ENCODE results near the gene BBLN.
A peak's percentile ranks its signal among the peaks of the same experiment; 100 is the strongest.

BBLN gene

DNA sequence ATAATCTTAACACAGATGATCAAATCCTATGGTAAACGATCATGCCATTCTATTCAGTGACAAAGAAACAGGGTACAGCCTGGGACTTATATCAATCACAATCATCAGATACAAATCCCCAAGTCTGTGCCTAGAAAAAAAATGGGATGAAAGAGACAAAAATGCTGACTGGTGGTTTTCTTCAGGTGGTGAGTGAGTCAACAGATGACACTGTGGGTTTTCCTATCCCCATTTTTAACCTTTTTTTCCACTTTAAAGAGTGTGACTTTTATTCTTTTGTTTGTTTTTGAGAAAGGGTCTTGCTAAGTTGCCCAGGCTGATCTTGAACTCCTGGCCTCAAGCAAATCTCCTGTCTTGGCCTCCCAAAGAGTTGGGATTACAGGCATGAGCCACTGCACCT is 28.1 kb downstream of the BBLN start:
- no peak for DNase-seq

- DNase-seq: peak in 1 of 56 donors; percentile 8
These were observed 29.9 kb downstream of the BBLN start for GRCh38 chr9:128190013-128190412.

DNA sequence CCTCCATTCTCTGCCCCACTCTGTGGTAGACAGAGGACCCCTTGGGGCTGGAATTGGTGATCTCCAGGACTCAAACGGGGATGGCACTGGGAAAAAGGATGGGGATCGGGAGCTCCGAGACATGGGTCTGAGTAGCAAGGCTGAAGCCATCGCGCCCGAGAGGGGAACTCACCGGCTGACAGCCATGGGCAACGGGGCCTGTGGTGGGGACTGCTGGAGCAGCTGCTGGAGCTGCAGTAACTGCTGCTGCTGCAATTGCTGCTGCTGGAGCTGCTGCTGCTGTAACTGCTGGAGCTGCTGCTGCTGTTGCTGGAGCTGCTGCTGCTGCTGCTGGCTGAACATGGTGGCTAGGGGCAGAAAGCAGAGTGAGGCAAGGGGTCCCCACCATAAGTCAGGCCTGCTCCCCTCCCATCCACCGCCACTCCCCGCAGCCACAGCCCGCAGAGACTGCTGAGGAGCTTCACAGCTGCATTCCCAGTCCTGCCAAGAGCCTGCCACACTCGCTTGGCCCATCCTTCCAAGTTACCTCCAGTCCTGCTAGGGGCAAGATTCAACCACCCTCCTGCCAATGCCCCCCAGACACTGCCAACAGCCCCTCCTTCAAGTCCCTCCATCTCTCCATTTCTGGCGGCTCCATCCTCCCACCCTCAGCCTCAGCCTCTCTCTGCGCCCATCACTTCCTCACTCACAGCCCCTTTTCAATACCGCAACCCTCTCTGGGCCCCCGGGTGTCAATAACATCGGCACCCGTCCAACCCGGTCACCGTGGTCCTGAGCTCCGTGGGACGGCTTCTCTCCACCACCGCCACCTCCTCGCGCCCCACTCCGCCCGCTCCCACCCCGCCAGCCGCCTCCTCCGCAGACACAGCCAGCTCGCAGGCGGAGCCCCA is 30.7 kb downstream of the BBLN start:
- peak in 29 of 56 donors; percentile 28 to 82 (median 63) for DNase-seq

DNA sequence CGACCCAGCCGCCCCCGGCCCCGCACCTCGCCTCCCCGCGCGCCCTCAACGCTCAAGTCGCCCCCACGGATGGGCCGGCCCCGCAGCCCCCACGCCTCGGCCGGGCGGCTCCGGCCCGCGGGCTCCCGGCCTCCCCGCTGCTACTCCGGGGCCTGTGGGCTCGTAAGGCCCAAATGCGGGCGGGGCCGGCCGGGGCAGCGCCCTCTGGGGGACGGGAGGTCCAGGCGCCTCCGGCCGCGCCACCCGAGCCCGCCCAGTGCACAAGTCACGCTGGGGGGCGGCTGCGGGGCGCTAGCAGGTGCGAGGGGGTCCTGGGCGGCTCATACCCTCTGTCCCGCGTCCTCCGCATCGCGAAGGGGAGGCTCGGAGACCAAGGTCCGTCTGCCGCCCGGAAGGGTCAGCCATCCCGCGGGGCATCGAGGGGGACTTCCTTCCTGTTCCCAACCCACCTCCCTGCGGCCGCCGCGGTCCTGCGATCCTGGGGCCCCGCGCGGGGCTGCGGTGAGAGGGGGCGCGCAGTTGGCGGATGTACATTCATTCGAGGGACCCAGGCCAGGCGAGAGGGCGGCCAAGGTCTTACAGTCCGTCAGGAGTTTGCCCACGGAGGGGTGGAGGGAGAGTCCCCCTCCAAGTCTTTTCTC is 31.5 kb downstream of the BBLN start, which contains the start of gene CIZ1:
Gene CIZ1 (minus strand): TSS at position 167 of the 641 bp plus-strand sequence. CDS start 715 bp downstream, outside the sequence.
- peak in 46 of 56 donors; percentile 20 to 82 (median 65) for DNase-seq

DNA sequence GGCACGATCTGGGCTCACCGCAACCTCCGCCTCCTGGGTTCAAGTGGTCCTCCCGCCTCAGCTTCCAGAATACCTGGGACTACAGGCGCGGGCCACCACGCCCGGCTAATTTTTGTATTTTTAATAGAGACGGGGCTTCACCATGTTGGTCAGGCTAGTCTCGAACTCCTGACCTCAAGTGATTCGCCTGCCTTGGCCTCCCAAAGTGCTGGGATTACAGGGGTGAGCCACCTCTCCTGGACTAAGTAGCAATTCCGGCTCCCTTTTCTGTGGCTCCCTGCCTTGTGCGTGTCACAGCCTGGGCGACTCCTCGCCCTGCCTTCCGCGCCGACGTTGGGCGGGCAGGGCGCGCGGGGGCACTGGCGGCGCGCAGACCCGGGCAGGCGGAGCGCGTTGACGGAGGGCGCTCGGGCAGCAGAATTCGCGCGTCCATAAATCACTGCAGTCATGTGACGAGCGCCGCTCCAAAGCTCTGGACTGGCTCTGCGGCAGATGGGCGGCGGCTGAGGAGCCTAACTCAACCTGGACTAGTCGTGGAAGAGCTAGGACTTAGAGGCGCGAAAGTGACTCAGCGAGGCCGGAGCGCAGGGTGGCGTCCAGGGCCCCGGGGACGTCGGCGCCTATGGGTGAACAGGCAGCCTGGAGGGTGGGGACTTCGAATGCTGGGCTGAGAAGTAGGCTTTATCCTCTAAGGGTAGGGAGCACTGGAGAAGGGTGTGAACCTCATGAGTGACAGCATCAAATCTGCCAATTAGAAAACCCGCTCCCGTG is 32.7 kb downstream of the BBLN start:
- peak in 32 of 56 donors; percentile 12 to 83 (median 51) for DNase-seq

DNA sequence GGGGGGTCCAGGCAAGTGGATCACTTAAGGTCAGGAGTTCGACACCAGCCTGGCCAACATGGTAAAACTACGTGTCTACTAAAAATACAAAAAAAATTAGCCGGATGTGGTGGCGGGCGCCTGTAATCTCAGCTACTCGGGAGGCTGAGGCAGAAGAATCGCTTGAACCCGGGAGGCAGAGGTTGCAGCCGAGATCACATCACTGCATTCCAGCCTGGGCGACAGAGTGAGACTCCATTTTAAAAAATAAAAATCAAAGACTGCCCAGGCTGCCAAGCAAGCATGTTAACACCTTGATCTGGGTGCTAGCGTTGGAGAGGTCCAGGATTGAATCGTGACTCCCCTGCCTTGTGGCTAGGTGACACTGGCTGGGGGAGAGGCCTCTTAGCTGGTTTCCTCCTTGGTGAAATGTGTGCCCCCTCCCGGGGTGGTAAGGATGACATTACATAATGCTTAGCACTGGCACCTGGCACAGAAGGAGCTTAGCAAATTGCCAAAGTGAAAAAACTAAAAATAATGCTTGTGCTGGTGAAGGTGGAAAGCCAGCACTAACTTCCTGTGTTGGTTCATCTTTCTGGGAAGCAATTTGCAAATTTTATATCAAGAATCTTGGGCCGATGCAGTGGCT is 33.5 kb downstream of the BBLN start:
- DNase-seq: peak in 4 of 56 donors; percentile 13 to 23 (median 14)

GRCh38 chr9:128201441-128202369 is 41.6 kb downstream of the BBLN start:
- DNase-seq: peak in 14 of 56 donors; percentile 3 to 59 (median 33)

DNA sequence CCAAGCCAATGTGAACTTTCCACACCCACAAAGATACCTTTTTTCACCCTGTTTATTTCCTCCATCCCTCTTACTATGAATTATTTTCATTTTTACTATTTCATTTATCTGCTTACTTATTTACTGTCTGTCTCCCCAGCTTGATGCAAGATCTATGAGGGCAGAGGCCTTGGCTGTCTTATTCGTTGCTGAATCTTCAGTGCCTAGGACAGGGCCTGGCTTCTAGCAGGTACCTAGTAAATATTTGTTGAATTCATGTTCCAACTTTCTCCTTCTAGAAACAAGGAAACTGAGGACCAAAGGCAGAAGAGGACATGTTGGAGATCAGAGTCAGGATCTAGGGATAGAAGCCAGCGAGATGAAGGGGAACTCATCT is 42.6 kb downstream of the BBLN start:
- no peak for DNase-seq

GRCh38 chr9:128203024-128203706 is 43.1 kb downstream of the BBLN start, which contains the start of gene DNM1:
Gene DNM1 (plus strand): TSS chr9:128203379. CDS start chr9:128203471, 92 bp downstream.
- DNase-seq: peak in 42 of 56 donors; percentile 22 to 73 (median 49)

DNA sequence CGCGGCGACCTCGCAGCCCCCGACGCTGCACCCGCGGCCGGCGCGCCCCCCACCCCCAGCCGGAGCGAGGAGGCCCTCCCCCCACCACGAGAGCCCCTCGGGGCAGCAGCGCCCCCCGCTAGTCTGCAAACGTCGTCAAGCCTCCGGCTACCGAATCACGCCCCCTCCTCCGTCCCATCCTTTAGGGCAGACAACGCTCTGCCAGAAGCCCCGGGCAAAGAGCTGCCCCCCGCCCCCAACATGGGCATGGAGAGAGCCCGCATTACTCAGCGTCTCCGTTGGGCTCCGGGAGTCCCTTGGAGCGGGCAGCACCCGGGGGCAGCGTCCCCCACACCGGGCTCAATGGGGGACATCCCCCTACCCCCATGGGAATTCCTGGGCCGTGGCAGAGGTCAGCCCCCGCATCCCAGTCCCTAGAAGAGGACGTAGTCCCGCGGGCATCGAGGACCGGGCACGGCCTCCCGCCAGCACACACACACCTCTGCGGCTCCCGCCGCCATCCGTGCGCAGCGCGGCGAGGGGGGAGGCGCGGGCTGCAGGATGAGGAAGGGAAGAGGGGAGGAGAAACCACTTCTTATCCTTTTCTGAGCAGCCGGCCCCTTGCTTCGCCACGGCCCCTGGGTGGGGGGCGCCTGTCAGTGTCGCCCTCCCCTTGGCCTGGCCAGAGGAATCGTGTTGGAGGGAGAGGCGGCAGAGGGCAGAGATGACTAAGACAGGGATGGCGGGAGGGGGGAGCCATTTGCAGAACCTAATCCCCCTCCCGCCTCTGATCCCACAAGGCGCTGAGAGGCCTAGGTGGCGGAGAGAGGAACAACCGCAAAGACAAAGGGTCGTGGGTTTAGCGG is 43.9 kb downstream of the BBLN start:
- peak in 18 of 56 donors; percentile 8 to 65 (median 35) for DNase-seq

- no peak for DNase-seq
These were observed 44.8 kb downstream of the BBLN start for GRCh38 chr9:128204858-128205257.

- DNase-seq: no peak
These were observed 45.4 kb downstream of the BBLN start for GRCh38 chr9:128205296-128205944.

DNA sequence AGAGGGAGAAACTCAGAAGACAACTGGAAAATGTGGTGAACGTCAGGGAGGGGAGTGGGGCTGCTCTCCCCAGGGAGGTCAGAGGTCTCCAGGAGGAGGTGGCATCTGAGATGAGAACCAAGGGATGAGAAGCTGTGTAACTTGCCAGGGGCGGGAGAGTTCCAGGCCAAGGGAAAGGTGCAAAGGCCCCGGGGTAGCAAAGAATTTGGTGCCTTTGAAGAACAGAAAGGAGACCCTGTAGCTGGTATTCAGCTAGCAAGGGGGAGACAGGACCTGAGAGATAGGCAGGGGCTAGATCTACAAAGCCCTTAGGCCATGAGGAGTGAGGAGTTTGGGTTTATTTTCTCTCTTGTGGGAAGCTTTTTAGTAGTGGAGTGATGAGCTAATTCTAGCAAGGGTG is 46.4 kb downstream of the BBLN start:
- no peak for DNase-seq

- DNase-seq: no peak
These were observed 47.1 kb downstream of the BBLN start for GRCh38 chr9:128206916-128207910.

DNA sequence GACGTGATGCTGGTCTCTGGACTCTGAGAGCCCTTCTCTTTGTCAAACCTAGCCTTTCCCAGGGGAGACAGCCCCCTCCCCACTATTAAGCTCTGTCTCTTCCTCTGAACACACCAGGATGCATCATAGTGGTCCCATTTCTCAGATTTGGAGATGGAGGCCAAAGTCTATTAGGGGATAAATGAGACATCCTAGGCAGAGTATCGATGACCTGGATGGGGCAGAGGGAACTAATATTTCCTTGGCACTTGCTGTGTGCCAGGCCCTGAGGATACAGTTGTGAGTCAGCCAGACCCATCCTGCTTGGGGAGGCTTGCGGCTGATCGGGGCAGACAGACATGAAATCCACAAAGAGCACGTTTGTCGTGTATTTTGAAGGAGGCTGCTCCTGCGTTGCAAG is 48.3 kb downstream of the BBLN start:
- DNase-seq: no peak

DNA sequence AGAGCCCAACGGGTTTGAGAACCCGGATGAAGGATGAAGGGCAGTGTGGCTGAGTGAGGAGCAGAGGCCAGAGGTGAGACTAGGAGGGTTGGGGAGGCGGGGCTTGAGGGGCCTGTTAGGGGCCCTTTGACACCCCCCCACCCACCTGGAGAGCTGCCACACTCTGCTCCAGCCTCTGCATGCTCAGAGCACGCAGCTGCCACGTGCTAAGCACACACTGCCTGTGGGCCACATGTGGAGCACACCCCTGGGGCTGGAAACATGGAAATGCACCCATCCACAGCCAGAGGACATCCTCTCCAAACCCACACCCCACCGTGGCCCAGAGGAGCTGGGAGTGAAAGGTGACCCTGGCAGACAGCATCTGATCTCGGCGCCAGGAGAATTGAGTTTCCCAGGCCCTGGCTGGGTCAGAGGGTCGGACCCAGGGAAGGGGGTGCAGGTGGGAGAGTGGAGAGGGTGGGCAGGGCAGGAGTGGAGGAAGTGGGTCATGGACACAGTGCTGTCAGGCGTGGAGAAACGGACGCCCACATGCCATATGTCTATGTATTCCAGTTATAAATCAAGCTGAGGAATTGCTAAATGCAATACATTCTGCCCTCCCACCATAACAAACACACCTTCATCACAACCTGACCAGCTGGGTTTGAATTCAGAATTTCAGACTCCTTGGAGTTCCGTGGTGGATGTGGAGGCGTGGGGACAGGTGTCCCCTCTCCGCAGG is 49.0 kb downstream of the BBLN start:
- DNase-seq: no peak
